Rectal smooth muscle tissue (tissue), 1 donor: ENCODE measurements around the gene GP9.
"Not testable (repeated sequence)": the region's sequence is repeated elsewhere in the genome, so short reads cannot be mapped to it uniquely, and the experiment has no call there.

Experiments
- H3K27ac ChIP-seq: one replicate; pipeline ENCODE4 v1.7.0; 2013; ENCODE audit warnings: low read depth, low read length, inconsistent platforms
- H3K27me3 ChIP-seq: one replicate; pipeline ENCODE4 v1.7.0; 2013; ENCODE audit warnings: low read length; ENCODE audit not compliant: control insufficient read depth, insufficient read depth
- H3K36me3 ChIP-seq: one replicate; pipeline ENCODE4 v1.7.0; 2013; ENCODE audit warnings: low read length; ENCODE audit not compliant: control insufficient read depth, insufficient read depth
- H3K4me1 ChIP-seq: one replicate; pipeline ENCODE4 v1.7.0; 2013; ENCODE audit warnings: low read length; ENCODE audit not compliant: control insufficient read depth, insufficient read depth
- H3K4me3 ChIP-seq: one replicate; pipeline ENCODE4 v1.7.0; 2013; ENCODE audit warnings: low read length
- H3K9ac ChIP-seq: one replicate; pipeline ENCODE4 v1.7.0; 2013; ENCODE audit warnings: low read length

GP9 gene

DNA sequence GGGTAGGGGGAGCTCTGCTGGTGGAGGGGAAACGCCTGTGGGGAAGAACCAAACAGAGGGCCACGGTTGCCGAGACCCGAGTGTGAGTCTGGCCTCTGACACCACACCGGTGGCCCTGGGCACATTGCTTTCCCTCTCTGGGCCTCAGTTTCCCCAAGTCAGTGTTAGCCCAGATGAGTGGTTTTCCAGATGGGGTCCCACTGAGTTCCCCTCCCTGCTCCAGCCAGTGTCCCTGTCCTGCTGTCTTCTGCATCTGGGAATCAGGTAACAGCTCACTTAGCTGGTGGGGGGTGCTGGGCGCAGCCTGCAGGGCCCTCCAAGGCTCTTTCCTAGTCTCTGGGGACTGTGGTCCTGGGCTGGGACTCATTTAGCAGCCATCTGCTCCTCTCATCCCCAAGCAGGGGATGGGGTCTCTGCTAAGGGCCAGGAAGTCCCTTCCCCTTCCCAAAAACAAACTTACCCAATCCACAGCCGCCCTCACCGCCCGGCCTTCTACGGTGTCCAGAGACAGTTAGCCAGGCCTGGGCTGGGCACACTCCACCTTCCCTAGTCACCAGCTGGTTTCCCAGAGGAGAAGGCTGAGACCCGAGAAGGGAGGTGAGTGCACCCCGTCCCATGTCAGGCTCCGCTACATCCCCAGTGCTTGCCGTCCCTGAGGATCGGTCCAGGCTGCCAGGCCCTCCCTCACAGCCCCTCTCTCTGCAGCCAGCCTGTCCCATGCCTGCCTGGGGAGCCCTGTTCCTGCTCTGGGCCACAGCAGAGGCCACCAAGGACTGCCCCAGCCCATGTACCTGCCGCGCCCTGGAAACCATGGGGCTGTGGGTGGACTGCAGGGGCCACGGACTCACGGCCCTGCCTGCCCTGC is 676 bp downstream of the GP9 start:
- Histone ChIP-seq H3K36me3 (no peaks in the 10 kb centered on the region), H3K9ac (no peak overlapping the region), H3K4me1 (no peaks in the 10 kb centered on the region), H3K4me3 (no peak overlapping the region), H3K27me3 (no peaks in the 10 kb centered on the region), H3K27ac (no peak overlapping the region)

DNA sequence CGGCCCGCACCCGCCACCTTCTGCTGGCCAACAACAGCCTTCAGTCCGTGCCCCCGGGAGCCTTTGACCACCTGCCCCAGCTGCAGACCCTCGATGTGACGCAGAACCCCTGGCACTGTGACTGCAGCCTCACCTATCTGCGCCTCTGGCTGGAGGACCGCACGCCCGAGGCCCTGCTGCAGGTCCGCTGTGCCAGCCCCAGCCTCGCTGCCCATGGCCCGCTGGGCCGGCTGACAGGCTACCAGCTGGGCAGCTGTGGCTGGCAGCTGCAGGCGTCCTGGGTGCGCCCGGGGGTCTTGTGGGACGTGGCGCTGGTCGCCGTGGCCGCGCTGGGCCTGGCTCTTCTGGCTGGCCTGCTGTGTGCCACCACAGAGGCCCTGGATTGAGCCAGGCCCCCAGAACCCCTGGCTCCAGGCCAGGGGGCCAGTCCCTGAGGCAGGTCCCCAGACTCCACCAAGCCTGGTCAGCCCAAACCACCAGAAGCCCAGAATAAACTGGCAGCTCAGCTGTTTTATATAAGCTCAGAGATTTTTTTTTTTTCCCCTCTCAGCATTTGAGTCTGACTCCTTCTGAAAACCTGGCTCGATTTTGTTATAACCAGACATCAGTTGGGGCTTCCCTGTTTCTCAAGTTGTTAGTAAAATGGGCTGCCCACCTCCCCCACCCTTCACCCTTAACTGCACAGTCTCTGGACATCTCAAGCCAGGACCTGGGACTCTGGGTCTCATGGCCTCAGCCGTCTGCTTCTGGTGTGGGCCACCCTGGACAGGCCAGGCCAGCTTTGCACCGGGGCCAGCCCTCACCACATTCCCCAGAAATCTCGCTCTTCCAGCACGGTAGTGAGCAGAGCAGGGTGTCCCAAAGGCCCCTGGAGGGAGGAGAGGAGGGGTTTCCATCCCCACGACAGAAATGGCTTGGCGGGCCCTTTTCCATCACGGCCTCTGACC is 1.6 kb downstream of the GP9 start:
- no peaks in the 10 kb centered on the region for H3K27me3 ChIP-seq
- H3K36me3 ChIP-seq, result no peaks in the 10 kb centered on the region
- H3K9ac ChIP-seq, result no peak overlapping the region
- no peak overlapping the region for H3K27ac ChIP-seq
- no peak overlapping the region for H3K4me3 ChIP-seq
- no peaks in the 10 kb centered on the region for H3K4me1 ChIP-seq

DNA sequence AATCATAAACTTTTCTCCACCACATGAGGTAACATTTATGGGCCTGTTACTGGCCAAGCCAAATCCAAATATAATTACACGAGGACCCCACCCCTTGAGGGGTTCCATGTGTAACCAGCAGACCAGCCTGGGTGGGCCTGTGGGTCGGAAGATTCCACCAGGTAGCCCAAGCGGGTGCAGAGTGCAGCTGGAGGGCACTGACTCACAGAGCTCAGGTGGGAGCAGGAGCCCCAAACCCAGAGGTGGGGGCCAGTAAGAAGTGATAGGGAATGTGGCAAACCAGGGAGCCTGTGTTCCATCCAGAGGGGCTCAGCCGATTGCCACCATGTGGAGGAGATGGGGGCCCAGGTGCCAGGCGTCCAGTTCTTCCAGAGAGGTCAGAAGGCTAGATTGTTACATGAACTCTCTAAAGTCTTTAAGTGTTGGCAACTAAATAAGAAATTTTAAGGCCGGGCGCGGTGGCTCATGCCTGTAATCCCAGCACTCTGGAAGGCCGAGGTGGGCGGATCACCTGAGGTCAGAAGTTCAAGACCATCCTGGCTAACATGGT is 2.6 kb downstream of the GP9 start:
- no peaks in the 10 kb centered on the region for H3K36me3 ChIP-seq
- no peak overlapping the region for H3K9ac ChIP-seq
- no peak overlapping the region for H3K27ac ChIP-seq
- no peaks in the 10 kb centered on the region for H3K27me3 ChIP-seq
- H3K4me3 ChIP-seq, result no peak overlapping the region
- no peaks in the 10 kb centered on the region for H3K4me1 ChIP-seq

- Histone ChIP-seq H3K4me1 (no peaks in the 10 kb centered on the region), H3K36me3 (no peaks in the 10 kb centered on the region), H3K4me3 (no peak overlapping the region), H3K27me3 (no peaks in the 10 kb centered on the region), H3K27ac (no peak overlapping the region), H3K9ac (no peak overlapping the region)
Measured at GRCh38 chr3:129063841-129064482, 3.4 kb downstream of the GP9 start.

GRCh38 chr3:129065016-129065719 is 4.6 kb downstream of the GP9 start:
- Histone ChIP-seq H3K27me3 (no peaks in the 10 kb centered on the region), H3K27ac (no peak overlapping the region), H3K36me3 (no peaks in the 10 kb centered on the region), H3K4me1 (no peaks in the 10 kb centered on the region), H3K4me3 (peak overlapping the region; percentile 19), H3K9ac (no peak overlapping the region)

GRCh38 chr3:129065720-129066073 is 5.1 kb downstream of the GP9 start:
- Histone ChIP-seq H3K27me3 (no peaks in the 10 kb centered on the region), H3K36me3 (no peaks in the 10 kb centered on the region), H3K27ac (no peak overlapping the region), H3K9ac (no peak overlapping the region), H3K4me1 (no peaks in the 10 kb centered on the region), H3K4me3 (no peak overlapping the region)

DNA sequence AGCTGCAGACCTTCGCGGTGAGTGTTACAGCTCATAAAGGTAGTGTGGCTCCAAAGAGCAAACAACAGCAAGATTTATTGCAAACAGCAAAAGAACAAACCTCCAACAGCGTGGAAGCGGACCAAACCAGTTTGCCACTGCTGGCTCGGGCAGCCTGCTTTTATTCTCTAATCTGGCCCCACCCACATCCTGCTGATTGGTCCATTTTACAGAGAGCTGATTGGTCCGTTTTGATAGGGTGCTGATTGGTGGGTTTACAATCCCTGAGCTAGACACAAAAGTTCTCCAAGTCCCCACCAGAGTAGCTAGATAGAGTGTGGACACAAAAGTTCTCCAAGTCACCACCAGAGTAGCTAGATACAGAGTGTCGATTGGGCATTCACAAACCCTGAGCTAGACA is 7.1 kb downstream of the GP9 start:
- H3K27ac ChIP-seq, H3K9ac ChIP-seq, H3K27me3 ChIP-seq, H3K4me1 ChIP-seq, H3K4me3 ChIP-seq, H3K36me3 ChIP-seq: not testable (repeated sequence)

- no peaks in the 10 kb centered on the region for H3K4me1 ChIP-seq
- H3K36me3 ChIP-seq, result no peaks in the 10 kb centered on the region
- no peak overlapping the region for H3K27ac ChIP-seq
- no peak overlapping the region for H3K9ac ChIP-seq
- no peaks in the 10 kb centered on the region for H3K27me3 ChIP-seq
- peak overlapping the region; percentile 21 for H3K4me3 ChIP-seq
Measured at GRCh38 chr3:129068291-129068886, 7.8 kb downstream of the GP9 start.

DNA sequence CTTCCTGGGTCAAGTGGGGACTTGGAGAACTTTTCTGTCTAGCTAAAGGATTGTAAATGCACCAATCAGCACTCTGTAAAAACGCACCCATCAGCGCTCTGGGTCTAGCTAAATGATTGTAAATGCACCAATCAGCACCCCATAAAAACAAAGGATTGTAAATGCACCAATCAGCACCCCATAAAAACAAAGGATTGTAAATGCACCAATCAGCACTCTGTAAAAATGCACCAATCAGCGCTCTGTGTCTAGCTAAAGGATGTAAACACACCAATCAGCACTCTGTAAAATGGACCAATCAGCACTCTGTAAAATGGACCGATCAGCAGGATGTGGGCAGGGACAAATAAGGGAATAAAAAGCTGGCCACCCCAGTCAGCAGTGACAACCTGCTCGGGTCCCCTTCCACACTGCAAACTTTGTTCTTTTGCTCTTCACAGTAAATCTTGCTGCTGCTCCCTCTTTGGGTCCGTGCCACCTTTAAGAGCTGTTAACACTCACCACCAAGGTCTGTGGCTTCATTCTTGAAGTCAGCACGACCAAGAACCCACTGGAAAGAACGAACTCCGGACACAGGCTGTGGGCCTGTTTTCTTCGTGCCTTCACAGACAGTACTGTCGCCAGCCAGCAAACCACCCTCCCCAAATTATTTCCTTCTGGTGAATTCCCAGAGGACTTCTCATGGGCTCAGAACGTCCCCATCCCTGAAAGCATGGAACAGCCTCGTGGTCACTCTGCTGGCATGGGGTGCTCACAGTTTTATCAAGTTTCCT is 8.9 kb downstream of the GP9 start:
- H3K9ac ChIP-seq, result not testable (repeated sequence)

DNA sequence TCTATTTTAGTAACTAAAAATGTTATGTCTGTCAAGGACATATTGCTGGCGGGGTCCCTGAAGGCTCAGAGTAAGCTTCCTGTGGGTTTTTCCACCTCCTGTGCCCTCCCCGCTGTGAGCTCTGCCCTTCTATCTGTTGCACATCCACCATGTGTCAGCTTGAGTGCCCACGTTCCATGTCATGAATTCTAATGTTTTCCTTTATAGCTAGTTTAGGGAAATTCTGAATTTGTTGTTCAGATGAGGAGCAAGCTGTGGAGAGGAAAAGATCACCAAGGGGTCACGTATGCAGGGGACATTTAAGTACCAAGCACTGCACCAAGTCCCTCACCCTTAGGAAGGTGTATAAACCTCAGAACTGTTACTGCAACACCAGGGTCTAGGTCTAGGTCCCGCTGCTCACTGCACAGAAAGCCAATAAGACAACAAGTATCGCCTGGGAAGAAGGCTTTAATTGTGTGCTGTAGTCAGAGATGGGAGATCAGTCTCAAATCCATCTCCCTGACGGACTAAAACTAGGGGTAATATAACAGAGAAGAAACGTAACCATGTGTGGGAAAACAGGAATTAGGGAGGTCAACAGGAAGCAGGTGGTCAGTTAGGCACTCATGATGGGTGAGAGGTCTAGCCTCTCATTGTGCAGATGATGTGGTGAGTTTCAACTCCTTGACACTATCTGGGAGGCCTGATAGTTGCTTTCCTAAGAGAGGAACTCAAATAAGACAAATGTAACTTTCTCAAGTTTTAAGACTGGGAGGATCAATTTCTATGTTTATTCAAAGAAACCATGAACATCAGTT is 9.7 kb downstream of the GP9 start:
- H3K27me3 ChIP-seq, result no peaks in the 10 kb centered on the region
- H3K4me1 ChIP-seq, result no peaks in the 10 kb centered on the region
- no peaks in the 10 kb centered on the region for H3K36me3 ChIP-seq
- no peak overlapping the region for H3K4me3 ChIP-seq
- H3K9ac ChIP-seq, result no peak overlapping the region
- no peak overlapping the region for H3K27ac ChIP-seq

More for the DNA sequence above, 8.9 kb downstream of the GP9 start:
- not testable (repeated sequence) for H3K4me3 ChIP-seq, H3K27ac ChIP-seq, H3K4me1 ChIP-seq, H3K27me3 ChIP-seq, H3K36me3 ChIP-seq
